Trophoblast cell (in vitro differentiated cells and primary cell): ENCODE data around the gene NFATC1.
A peak's percentile ranks its signal among the peaks of the same experiment; 100 is the strongest.
"Not testable (repeated sequence)": the region's sequence is repeated elsewhere in the genome, so short reads cannot be mapped to it uniquely, and the experiment has no call there.

Experiments
- DNase-seq, 2 donors: peaks; one replicate each; pipeline ENCODE4 v3.0.0-alpha.2; 2016
- H2AFZ ChIP-seq: 2 replicates; pipeline ENCODE4 v1.6.1; 2013; ENCODE audit warnings: low read length, moderate library complexity, mild to moderate bottlenecking; ENCODE audit not compliant: insufficient read depth, poor library complexity
- H2AK5ac ChIP-seq: 2 replicates; pipeline ENCODE4 v1.6.1; 2013; ENCODE audit warnings: mild to moderate bottlenecking, low read length
- H2BK120ac ChIP-seq: 2 replicates; pipeline ENCODE4 v1.6.1; 2013; ENCODE audit warnings: low read length, mild to moderate bottlenecking, moderate library complexity; ENCODE audit not compliant: insufficient read depth, poor library complexity
- H2BK12ac ChIP-seq: 2 replicates; pipeline ENCODE4 v1.6.1; 2013; ENCODE audit warnings: mild to moderate bottlenecking, low read length, moderate library complexity
- H2BK5ac ChIP-seq: 2 replicates; pipeline ENCODE4 v1.6.1; 2013; ENCODE audit warnings: low read length, low read depth, moderate library complexity, mild to moderate bottlenecking; ENCODE audit not compliant: poor library complexity
- H3K14ac ChIP-seq: 2 replicates; pipeline ENCODE4 v1.6.1; 2013; ENCODE audit warnings: mild to moderate bottlenecking, low read length
- H3K18ac ChIP-seq: 2 replicates; pipeline ENCODE4 v1.6.1; 2013; ENCODE audit warnings: mild to moderate bottlenecking, low read length
- H3K23ac ChIP-seq: 2 replicates; pipeline ENCODE4 v1.6.1; 2013; ENCODE audit warnings: low read length
- H3K27ac ChIP-seq: 2 replicates; pipeline ENCODE4 v1.5.1; 2013; ENCODE audit warnings: low read depth, mild to moderate bottlenecking, inconsistent platforms, low read length, moderate library complexity
- H3K27me3 ChIP-seq: 2 replicates; pipeline ENCODE4 v1.6.1; 2013; ENCODE audit warnings: inconsistent platforms, mild to moderate bottlenecking, low read length, moderate library complexity; ENCODE audit not compliant: insufficient read depth
- H3K36me3 ChIP-seq, 2 experiments: 1 replicate in 1 of 2; 2 replicates in 1 of 2; pipeline ENCODE4 v1.6.1; 2013; ENCODE audit warnings: low read length in 2 of 2, mild to moderate bottlenecking in 2 of 2, moderate library complexity in 1 of 2; ENCODE audit not compliant: insufficient read depth in 2 of 2, control insufficient read depth in 1 of 2
- H3K4ac ChIP-seq: 2 replicates; pipeline ENCODE4 v1.6.1; 2013; ENCODE audit warnings: low read depth, mild to moderate bottlenecking, low read length, moderate library complexity
- H3K4me1 ChIP-seq, 2 experiments: 1 replicate in 1 of 2; 2 replicates in 1 of 2; pipeline ENCODE4 v1.6.1; 2013; ENCODE audit warnings: low read length in 2 of 2, mild to moderate bottlenecking in 2 of 2, moderate library complexity in 1 of 2; ENCODE audit not compliant: insufficient read depth in 2 of 2, control insufficient read depth in 1 of 2
- H3K4me2 ChIP-seq: 2 replicates; pipeline ENCODE4 v1.6.1; 2013; ENCODE audit warnings: inconsistent platforms, mild to moderate bottlenecking, low read length, moderate library complexity
- H3K4me3 ChIP-seq: 2 replicates; pipeline ENCODE4 v1.5.1; 2013; ENCODE audit warnings: mild to moderate bottlenecking, low read depth, low read length, inconsistent platforms
- H3K79me1 ChIP-seq: one replicate; pipeline ENCODE4 v1.6.1; 2013; ENCODE audit warnings: low read length
- H3K79me2 ChIP-seq: 2 replicates; pipeline ENCODE4 v1.6.1; 2013; ENCODE audit warnings: low read length, mild to moderate bottlenecking; ENCODE audit not compliant: control insufficient read depth, insufficient read depth, poor library complexity
- H3K9ac ChIP-seq: 2 replicates; pipeline ENCODE4 v1.6.1; 2013; ENCODE audit warnings: mild to moderate bottlenecking, low read length
- H3K9me3 ChIP-seq: 2 replicates; pipeline ENCODE4 v1.6.1; 2013; ENCODE audit warnings: low read depth, mild to moderate bottlenecking, control low read depth, inconsistent platforms, low read length; ENCODE audit not compliant: insufficient read depth
- H4K12ac ChIP-seq: 2 replicates; pipeline ENCODE4 v1.6.1; 2013; ENCODE audit warnings: low read depth, mild to moderate bottlenecking, low read length, moderate library complexity
- H4K8ac ChIP-seq: 2 replicates; pipeline ENCODE4 v1.6.1; 2013; ENCODE audit warnings: low read depth, mild to moderate bottlenecking, low read length, moderate library complexity
- H4K91ac ChIP-seq: one replicate; pipeline ENCODE4 v1.6.1; 2013; ENCODE audit warnings: low read depth, mild to moderate bottlenecking, low read length, moderate library complexity
- WGBS: extraction: QIAGEN DNeasy Blood & Tissue Kit; methylation state at CpG from one replicate; pipeline ENCODE4 v1.1.7; 2013; ENCODE audit warnings: missing lambda C conversion rate; ENCODE audit not compliant: insufficient read length, insufficient coverage; ENCODE audit errors: extremely low coverage; 5-methylcytosine and 5-hydroxymethylcytosine counted together

Gene NFATC1

DNA sequence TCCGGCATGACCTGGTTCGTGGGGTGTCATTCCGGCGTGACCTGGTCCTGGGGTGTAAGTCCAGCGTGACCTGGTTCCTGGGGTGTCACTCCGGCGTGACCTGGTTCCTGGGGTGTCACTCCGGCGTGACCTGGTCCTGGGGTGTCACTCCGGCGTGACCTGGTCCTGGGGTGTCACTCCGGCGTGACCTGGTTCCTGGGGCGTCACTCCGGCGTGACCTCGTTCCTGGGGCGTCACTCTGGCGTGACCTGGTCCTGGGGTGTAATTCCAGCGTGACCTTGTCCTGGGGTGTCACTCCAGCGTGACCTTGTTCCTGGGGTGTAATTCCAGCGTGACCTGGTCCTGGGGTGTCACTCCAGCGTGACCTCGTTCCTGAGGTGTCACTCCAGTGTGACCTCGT, 87.7 kb downstream of the NFATC1 start:
- H3K23ac ChIP-seq, H2BK120ac ChIP-seq, H3K27ac ChIP-seq, H3K14ac ChIP-seq, H3K4me2 ChIP-seq, H3K79me2 ChIP-seq, H2AFZ ChIP-seq, H4K8ac ChIP-seq, H3K9me3 ChIP-seq, H3K4ac ChIP-seq, H3K9ac ChIP-seq, H3K36me3 ChIP-seq, H3K18ac ChIP-seq, H3K79me1 ChIP-seq, H2BK5ac ChIP-seq, H3K4me3 ChIP-seq, H4K91ac ChIP-seq, H4K12ac ChIP-seq, DNase-seq, H3K27me3 ChIP-seq, H2BK12ac ChIP-seq, H2AK5ac ChIP-seq: not testable (repeated sequence)
- H3K4me1 ChIP-seq, result peaks cover 12 to 24% of the 10 kb centered on the region in 2 experiments
- WGBS, result no CpG with 5 or more reads among the region's 25 CpGs

DNA sequence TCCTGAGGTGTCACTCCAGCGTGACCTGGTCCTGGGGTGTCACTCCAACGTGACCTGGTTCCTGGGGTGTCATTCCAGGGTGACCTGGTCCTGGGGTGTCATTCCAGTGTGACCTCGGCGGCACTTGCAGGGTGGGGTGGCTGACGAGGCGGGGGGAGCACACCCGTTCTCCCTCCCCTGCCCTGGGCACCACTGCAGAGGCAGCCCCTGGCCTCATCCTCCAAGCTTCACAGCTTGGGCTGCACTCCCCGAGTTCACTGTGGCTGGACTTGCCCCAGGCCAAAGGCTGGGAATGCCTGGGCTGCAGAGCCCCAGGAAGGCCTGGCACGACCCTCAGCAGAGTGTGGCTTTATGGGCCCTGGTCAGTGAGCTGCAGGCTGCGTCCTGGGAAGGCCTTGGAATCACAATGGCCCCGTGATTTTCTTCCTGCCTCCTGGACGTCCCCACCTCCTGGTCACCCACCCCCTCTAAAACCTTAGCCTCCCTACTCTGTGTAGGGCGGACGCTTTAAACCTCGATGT, 88.3 kb downstream of the NFATC1 start:
- H2BK5ac ChIP-seq, result no peak overlapping the region
- no CpG with 5 or more reads among the region's 15 CpGs for WGBS

DNA sequence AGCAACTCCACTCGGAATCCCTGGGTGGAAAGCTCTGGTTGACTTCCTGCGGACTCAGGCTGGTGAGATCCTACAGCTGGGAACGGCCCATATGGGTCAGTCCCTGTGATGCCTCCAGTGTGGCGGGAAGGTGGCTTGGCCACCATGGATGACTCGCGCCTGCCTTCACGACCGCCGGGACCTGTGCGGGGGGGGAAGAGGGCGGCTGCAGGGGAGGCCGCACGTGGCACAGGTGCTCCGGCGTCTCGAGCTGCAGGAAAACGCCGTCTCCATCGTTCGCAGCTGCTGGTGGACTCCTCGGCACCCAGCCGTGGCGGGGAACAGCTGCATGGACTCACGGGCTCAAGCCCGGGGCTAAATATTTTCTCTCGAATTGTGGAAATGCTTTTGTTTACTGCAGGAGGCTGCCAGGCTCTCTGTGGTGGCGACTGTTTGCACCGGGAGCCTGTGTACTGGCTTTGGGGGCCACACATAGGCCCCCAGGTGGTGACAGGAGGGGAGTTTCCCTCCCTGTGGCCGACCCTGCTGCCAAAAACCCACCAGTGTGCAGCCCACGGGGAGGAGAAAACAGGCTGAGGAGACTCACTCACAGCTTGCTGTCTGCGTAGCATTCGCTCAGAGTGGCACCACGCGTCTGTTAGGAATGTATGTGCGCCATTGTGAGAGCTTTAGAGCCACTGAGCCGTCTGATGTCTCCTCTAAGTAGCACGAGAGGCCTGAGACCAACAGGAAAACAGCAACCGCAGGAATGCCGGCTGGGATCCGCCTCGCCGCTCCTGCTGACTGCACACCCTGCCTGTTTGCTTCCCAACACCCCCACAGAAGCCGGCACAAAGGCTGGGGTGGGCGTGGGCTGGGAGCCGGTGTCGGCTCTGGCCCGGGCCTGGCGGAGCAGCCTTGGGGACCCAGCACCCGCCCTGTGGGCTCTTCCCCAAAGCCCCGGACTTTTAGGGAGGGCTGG, 89.2 kb downstream of the NFATC1 start:
- Histone ChIP-seq H2BK5ac (no peak overlapping the region), H3K4me1 (peaks cover 12 to 24% of the 10 kb centered on the region in 2 experiments), H3K9ac (no peak overlapping the region), H2AFZ (no peak overlapping the region), H4K8ac (no peak overlapping the region), H3K9me3 (no peaks in the 10 kb centered on the region), H4K91ac (peak overlapping the region; percentile 8), H3K27me3 (no peaks in the 10 kb centered on the region), H3K23ac (no peak overlapping the region), H3K4me2 (no peak overlapping the region), H4K12ac (no peak overlapping the region), H3K79me1 (no peaks in the 10 kb centered on the region), H3K27ac (no peak overlapping the region), H3K36me3 (peaks cover 3 to 4% of the 10 kb centered on the region in 2 experiments), H3K79me2 (peaks cover 2% of the 10 kb centered on the region), H3K14ac (no peak overlapping the region), H2BK120ac (peak overlapping the region; percentile 16), H3K4me3 (no peak overlapping the region), H2AK5ac (peak overlapping the region; percentile 4), H3K4ac (no peak overlapping the region), H3K18ac (no peak overlapping the region), H2BK12ac (no peak overlapping the region)
- WGBS, result no CpG with 5 or more reads among the region's 50 CpGs
- DNase-seq, result peak; percentile 32 to 95

More for the DNA sequence above, 88.3 kb downstream of the NFATC1 start:
- H4K8ac ChIP-seq, result no peak overlapping the region
- H2BK12ac ChIP-seq, result no peak overlapping the region
- no peak overlapping the region for H4K91ac ChIP-seq
- H2BK120ac ChIP-seq, result no peak overlapping the region
- H3K23ac ChIP-seq, result no peak overlapping the region
- H2AFZ ChIP-seq, result no peak overlapping the region
- no peaks in the 10 kb centered on the region for H3K9me3 ChIP-seq
- peaks cover 2% of the 10 kb centered on the region for H3K79me2 ChIP-seq
- peaks cover 12 to 24% of the 10 kb centered on the region in 2 experiments for H3K4me1 ChIP-seq
- no peak overlapping the region for H3K4me3 ChIP-seq
- no peaks in the 10 kb centered on the region for H3K27me3 ChIP-seq
- peak overlapping the region; percentile 7 for H3K14ac ChIP-seq
- no peak overlapping the region for H3K27ac ChIP-seq
- H3K4ac ChIP-seq, result no peak overlapping the region
- no peak overlapping the region for H3K18ac ChIP-seq
- H3K79me1 ChIP-seq, result no peaks in the 10 kb centered on the region
- no peak for DNase-seq
- H3K36me3 ChIP-seq, result peaks cover 3 to 4% of the 10 kb centered on the region in 2 experiments
- no peak overlapping the region for H4K12ac ChIP-seq
- H2AK5ac ChIP-seq, result no peak overlapping the region
- no peak overlapping the region for H3K4me2 ChIP-seq
- H3K9ac ChIP-seq, result no peak overlapping the region

DNA sequence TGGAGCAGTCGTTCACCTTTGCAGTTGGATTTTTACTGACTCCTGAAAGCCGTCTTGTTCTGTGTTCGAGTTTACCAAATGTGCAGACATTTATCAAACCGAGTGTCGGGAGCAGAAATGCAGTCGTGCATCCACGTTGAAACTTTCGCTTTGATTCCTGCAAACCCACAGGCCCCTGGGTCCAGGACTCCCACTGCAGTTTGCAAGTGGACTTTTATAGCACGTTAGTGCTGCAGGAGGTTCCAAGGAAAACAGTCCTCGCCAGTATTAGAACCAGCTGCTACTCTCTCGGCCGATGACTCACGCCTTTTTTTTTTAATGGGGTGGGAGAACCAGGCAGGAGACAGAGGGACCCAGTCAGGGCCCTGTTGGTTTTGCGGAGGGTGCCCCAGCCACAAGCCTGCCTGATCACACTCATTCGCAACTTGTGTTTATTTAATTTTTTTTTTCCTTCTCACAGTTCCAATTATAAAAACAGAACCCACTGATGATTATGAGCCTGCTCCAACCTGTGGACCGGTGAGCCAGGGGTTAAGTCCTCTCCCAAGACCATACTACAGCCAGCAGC, 90.1 kb downstream of the NFATC1 start:
- Histone ChIP-seq H3K36me3 (peaks cover 3 to 4% of the 10 kb centered on the region in 2 experiments), H3K4me3 (no peak overlapping the region), H2AFZ (no peak overlapping the region), H3K23ac (no peak overlapping the region), H3K4me2 (no peak overlapping the region), H3K14ac (no peak overlapping the region), H3K27ac (no peak overlapping the region), H2BK120ac (no peak overlapping the region), H2BK12ac (no peak overlapping the region), H3K18ac (no peak overlapping the region), H2BK5ac (no peak overlapping the region), H3K4me1 (peaks cover 12 to 21% of the 10 kb centered on the region in 2 experiments), H4K91ac (no peak overlapping the region), H3K27me3 (no peaks in the 10 kb centered on the region), H3K4ac (no peak overlapping the region), H4K12ac (no peak overlapping the region), H3K9ac (no peak overlapping the region), H3K79me2 (peaks cover 2% of the 10 kb centered on the region), H3K9me3 (no peaks in the 10 kb centered on the region), H4K8ac (no peak overlapping the region), H3K79me1 (no peaks in the 10 kb centered on the region), H2AK5ac (no peak overlapping the region)
- DNase-seq, result peak in 1 of 2 donors; percentile 43
- WGBS, result no CpG with 5 or more reads among the region's 16 CpGs
